CD4-positive, alpha-beta memory T cell (primary cell): Measurements from ENCODE around the gene ZFTA. TPM values are rescaled to one million over a fixed set of nuclear protein-coding genes. Genes with fewer than 3 reads are reported as not detected.

ENCODE experiments used
- CTCF ChIA-PET: fragments of 350-600 bp; sonication (Branson Sonifier 250); formaldehyde crosslinking; loops from one replicate; lab custom pipeline; 2021; ENCODE audit warnings: inconsistent platforms; ENCODE audit not compliant: partially characterized antibody; lab: Charles Lee
- POLR2A ChIA-PET: fragments of 350-600 bp; sonication (Branson Sonifier 250); formaldehyde crosslinking; loops from one replicate; lab custom pipeline; 2021; ENCODE audit not compliant: partially characterized antibody; lab: Charles Lee
- DNase-seq, 5 donors: peaks; one replicate each; pipeline versions ENCODE4 v3.0.0 to v3.0.0-alpha.2; 2020 to 2022; ENCODE audit warnings: mixed read lengths in 1 of 5
- H3K27ac ChIP-seq: one replicate; pipeline ENCODE4 v1.7.0; 2013; ENCODE audit warnings: low read depth, low read length
- H3K27me3 ChIP-seq: 2 replicates; pipeline ENCODE4 v1.7.0; 2013; ENCODE audit warnings: mild to moderate bottlenecking, low read length, moderate library complexity; ENCODE audit not compliant: insufficient read depth
- H3K36me3 ChIP-seq: 2 replicates; pipeline ENCODE4 v1.7.0; 2013; ENCODE audit warnings: mild to moderate bottlenecking, low read length, moderate library complexity; ENCODE audit not compliant: insufficient read depth
- H3K4me1 ChIP-seq: 2 replicates; pipeline ENCODE4 v1.7.0; 2013; ENCODE audit warnings: mild to moderate bottlenecking, low read length, moderate library complexity; ENCODE audit not compliant: insufficient read depth
- H3K4me3 ChIP-seq, 2 donors: one replicate each; pipeline ENCODE4 v1.7.0; 2013; ENCODE audit warnings: low read length in 2 of 2, mild to moderate bottlenecking in 1 of 2
- H3K9me3 ChIP-seq, 2 donors: one replicate each; pipeline ENCODE4 v1.7.0; 2013; ENCODE audit warnings: low read length in 2 of 2, control low read depth in 1 of 2; ENCODE audit not compliant: control insufficient read depth in 1 of 2
- H3K27ac Mint-ChIP-seq, 7 donors: one replicate each; pipeline ENCODE4 v1.8.0; 2020 to 2021; ENCODE audit warnings: mixed read lengths in 7 of 7, mild to moderate bottlenecking in 6 of 7, inconsistent platforms in 3 of 7, moderate library complexity in 3 of 7
- H3K27me3 Mint-ChIP-seq, 2 donors: one replicate each; pipeline ENCODE4 v1.8.0; 2020 to 2021; ENCODE audit warnings: mixed read lengths in 2 of 2
- H3K36me3 Mint-ChIP-seq, 2 donors: one replicate each; pipeline ENCODE4 v1.8.0; 2020 to 2021; ENCODE audit warnings: mixed read lengths in 2 of 2, inconsistent platforms in 1 of 2, mild to moderate bottlenecking in 1 of 2
- H3K4me1 Mint-ChIP-seq, 4 donors: one replicate each; pipeline ENCODE4 v1.8.0; 2020 to 2021; ENCODE audit warnings: mixed read lengths in 4 of 4, mild to moderate bottlenecking in 1 of 4
- H3K4me3 Mint-ChIP-seq, 8 donors: one replicate each; pipeline ENCODE4 v1.8.0; 2020 to 2021; ENCODE audit warnings: mixed read lengths in 8 of 8, mild to moderate bottlenecking in 7 of 8, moderate library complexity in 6 of 8, inconsistent platforms in 3 of 8
- H3K9me3 Mint-ChIP-seq, 8 donors: one replicate each; pipeline ENCODE4 v1.8.0; 2020 to 2021; ENCODE audit warnings: mixed read lengths in 8 of 8, mild to moderate bottlenecking in 5 of 8, inconsistent platforms in 3 of 8, moderate library complexity in 1 of 8
- intact Hi-C: fragments of 100-400 bp; cut with micrococcal nuclease; formaldehyde crosslinking; loops from one replicate; pipeline ENCODE4 v1.15.1; 2023
- polyA plus RNA-seq, 2 donors: library from polyadenylated mRNA; unstranded; fragments of 300-500 nt; fragmentation: Illumina TruSeq; gene quantifications; one replicate each; pipeline ENCODE4 v1.2.3, GENCODE V29; 2021
- total RNA-seq, 2 experiments: library from RNA; stranded (reverse); gene quantifications; one replicate each; pipeline ENCODE4 v1.2.3, GENCODE V29; 2021

Gene ZFTA
- total and polyA plus RNA-seq, 4 experiments from 2014 or later, result 0.06 to 1.7 (median 1.4) TPM; not detected in 1

DNA sequence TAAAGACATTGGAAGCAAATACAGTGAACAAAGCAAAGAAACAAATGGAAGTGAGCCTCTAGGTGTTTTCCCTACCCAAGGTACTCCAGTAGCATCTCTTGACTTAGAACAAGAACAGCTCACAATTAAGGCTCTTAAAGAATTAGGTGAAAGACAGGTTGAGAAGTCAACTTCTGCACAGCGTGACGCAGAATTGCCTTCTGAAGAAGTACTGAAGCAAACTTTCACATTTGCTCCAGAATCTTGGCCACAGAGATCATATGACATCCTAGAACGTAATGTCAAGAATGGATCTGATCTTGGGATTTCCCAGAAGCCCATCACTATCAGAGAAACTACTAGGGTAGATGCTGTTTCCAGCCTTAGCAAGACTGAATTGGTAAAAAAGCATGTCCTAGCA lies 48.0 kb downstream of the ZFTA start:
- no peaks in the 10 kb centered on the region for H3K27me3 Mint-ChIP-seq
- peaks cover 0 to 7% (median 3%) of the 10 kb centered on the region in 4 donors for H3K4me1 Mint-ChIP-seq
- H3K9me3 ChIP-seq, result no peaks in the 10 kb centered on the region
- intact Hi-C loops, result no loop called here
- H3K4me3 ChIP-seq, result no peak overlapping the region
- peaks cover 5% of the 10 kb centered on the region for H3K36me3 ChIP-seq
- CTCF ChIA-PET, result no interaction called here
- H3K4me3 Mint-ChIP-seq, result no peak overlapping the region
- POLR2A ChIA-PET, result no interaction called here
- H3K27ac ChIP-seq, result no peak overlapping the region
- DNase-seq, result no peak
- H3K4me1 ChIP-seq, result no peaks in the 10 kb centered on the region
- no peaks in the 10 kb centered on the region for H3K9me3 Mint-ChIP-seq
- no peaks in the 10 kb centered on the region for H3K27me3 ChIP-seq
- H3K27ac Mint-ChIP-seq, result no peak overlapping the region
- H3K36me3 Mint-ChIP-seq, result peaks cover 4% of the 10 kb centered on the region in 2 donors

- H3K4me1 ChIP-seq, result no peaks in the 10 kb centered on the region
- H3K9me3 ChIP-seq, result no peaks in the 10 kb centered on the region
- ChIA-PET CTCF (interaction anchor here (0.5 kb wide), 1 partner anchor 16 kb away, joined by 3 read pairs; no protein-coding TSS in a partner anchor), POLR2A (no interaction called here)
- H3K4me3 Mint-ChIP-seq, result no peak overlapping the region
- no peak overlapping the region for H3K4me3 ChIP-seq
- H3K36me3 Mint-ChIP-seq, result peaks cover 4% of the 10 kb centered on the region in 2 donors
- no peaks in the 10 kb centered on the region for H3K9me3 Mint-ChIP-seq
- no peaks in the 10 kb centered on the region for H3K27me3 ChIP-seq
- H3K4me1 Mint-ChIP-seq, result peaks cover 0 to 7% (median 3%) of the 10 kb centered on the region in 4 donors
- H3K27ac Mint-ChIP-seq, result peak overlapping the region in 1 of 7 donors; percentile 38
- no peak for DNase-seq
- intact Hi-C loops, result no loop called here
- H3K27ac ChIP-seq, result no peak overlapping the region
- H3K27me3 Mint-ChIP-seq, result no peaks in the 10 kb centered on the region
- peaks cover 5% of the 10 kb centered on the region for H3K36me3 ChIP-seq
Observed at GRCh38 chr11:63719987-63720386, 48.6 kb downstream of the ZFTA start.

DNA sequence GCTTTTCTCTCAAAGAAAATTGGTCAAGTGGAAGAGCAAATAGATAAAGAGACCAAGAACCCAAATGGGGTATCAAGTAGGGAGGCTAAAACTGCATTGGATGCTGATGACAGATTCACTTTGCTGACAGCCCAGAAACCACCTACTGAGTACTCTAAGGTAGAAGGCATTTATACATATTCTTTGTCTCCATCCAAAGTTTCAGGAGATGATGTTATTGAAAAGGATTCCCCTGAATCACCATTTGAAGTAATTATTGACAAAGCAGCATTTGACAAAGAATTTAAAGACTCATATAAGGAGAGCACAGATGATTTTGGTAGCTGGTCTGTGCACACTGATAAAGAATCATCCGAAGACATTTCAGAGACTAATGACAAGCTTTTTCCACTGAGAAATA lies 49.6 kb downstream of the ZFTA start:
- Histone ChIP-seq H3K36me3 (peaks cover 5% of the 10 kb centered on the region), H3K27ac (no peak overlapping the region), H3K4me3 (no peak overlapping the region), H3K27me3 (no peaks in the 10 kb centered on the region), H3K9me3 (no peaks in the 10 kb centered on the region), H3K4me1 (no peaks in the 10 kb centered on the region)
- Mint-ChIP-seq H3K27me3 (no peaks in the 10 kb centered on the region), H3K27ac (no peak overlapping the region), H3K9me3 (no peaks in the 10 kb centered on the region), H3K36me3 (peaks cover 4 to 6% of the 10 kb centered on the region in 2 donors), H3K4me1 (peaks cover 0 to 7% (median 3%) of the 10 kb centered on the region in 4 donors), H3K4me3 (no peak overlapping the region)
- ChIA-PET POLR2A (no interaction called here), CTCF (no interaction called here)
- no peak for DNase-seq
- intact Hi-C loops, result no loop called here

Other genes with a start within 250 kb of the ZFTA start
- gene PLAAT4, start 232.0 kb downstream of the ZFTA start, total RNA-seq, result 100 to 1,000 TPM; 152 to 167 TPM
- gene PLAAT4, start 232.0 kb downstream of the ZFTA start, polyA plus RNA-seq, result 100 to 1,000 TPM; 387 to 416 TPM
- not detected for gene PLAAT2, start 205.4 kb downstream of the ZFTA start, total RNA-seq
- gene PLAAT2, start 205.4 kb downstream of the ZFTA start, polyA plus RNA-seq, result under 1 TPM in 1 of 2 donors, not detected in 1; 0.48 TPM
- 1 to 10 TPM; 3.6 to 4.7 TPM for gene PLAAT3, start 154.3 kb downstream of the ZFTA start, total RNA-seq
- gene PLAAT3, start 154.3 kb downstream of the ZFTA start, polyA plus RNA-seq, result 1 to 10 TPM; 7.4 to 9.2 TPM
- 10 to 100 TPM; 40.4 to 43.3 TPM for gene ATL3, start 97.4 kb downstream of the ZFTA start, total RNA-seq
- gene ATL3, start 97.4 kb downstream of the ZFTA start, polyA plus RNA-seq, result 10 to 100 TPM; 22.2 to 29.3 TPM
- gene RTN3, start 87.3 kb downstream of the ZFTA start, total RNA-seq, result 10 to 100 TPM; 41.7 to 41.8 TPM
- 10 to 100 TPM; 43.9 to 72.9 TPM for gene RTN3, start 87.3 kb downstream of the ZFTA start, polyA plus RNA-seq
- gene SPINDOC, start 44.7 kb upstream of the ZFTA start, total RNA-seq, result 10 to 100 TPM; 12.0 to 14.8 TPM
- gene SPINDOC, start 44.7 kb upstream of the ZFTA start, polyA plus RNA-seq, result under 1 TPM; 0.63 to 0.95 TPM
- gene MARK2, start 70.3 kb upstream of the ZFTA start, total RNA-seq, result 10 to 100 TPM; 60.4 to 68.0 TPM
- 10 to 100 TPM; 25.1 to 60.3 TPM for gene MARK2, start 70.3 kb upstream of the ZFTA start, polyA plus RNA-seq
- not detected for gene RCOR2, start 148.4 kb upstream of the ZFTA start, total RNA-seq
- not detected for gene RCOR2, start 148.4 kb upstream of the ZFTA start, polyA plus RNA-seq
- gene NAA40, start 170.2 kb upstream of the ZFTA start, total RNA-seq, result 10 to 100 TPM; 24.2 to 24.8 TPM
- 1 to 10 TPM; 6.1 to 9.9 TPM for gene NAA40, start 170.2 kb upstream of the ZFTA start, polyA plus RNA-seq
- 100 to 1,000 TPM; 113 to 130 TPM for gene COX8A, start 205.8 kb upstream of the ZFTA start, total RNA-seq
- gene COX8A, start 205.8 kb upstream of the ZFTA start, polyA plus RNA-seq, result 100 to 1,000 TPM; 382 to 433 TPM
- 10 to 100 TPM; 72.9 to 73.0 TPM for gene OTUB1, start 217.7 kb upstream of the ZFTA start, total RNA-seq
- 100 to 1,000 TPM; 132 to 171 TPM for gene OTUB1, start 217.7 kb upstream of the ZFTA start, polyA plus RNA-seq